Stimulated activated naive CD4-positive, alpha-beta T cell treated with Interleukin-2 at 50 U/mL for 16 hours (primary cell): ENCODE data around the gene PDE6C.

Experiments
- DNase-seq: peaks from one replicate; lab custom pipeline; 2025; lab: John Stamatoyannopoulos, UW

PDE6C gene

GRCh38 chr10:93612311-93612710 lies at the start of gene PDE6C:
PDE6C (plus strand) TSS chr10:93612537; CDS start chr10:93612726, 189 bp downstream.
- no peak for DNase-seq

- no peak for DNase-seq
Observed at GRCh38 chr10:93565446-93565845, 46.9 kb upstream of the PDE6C start.

DNA sequence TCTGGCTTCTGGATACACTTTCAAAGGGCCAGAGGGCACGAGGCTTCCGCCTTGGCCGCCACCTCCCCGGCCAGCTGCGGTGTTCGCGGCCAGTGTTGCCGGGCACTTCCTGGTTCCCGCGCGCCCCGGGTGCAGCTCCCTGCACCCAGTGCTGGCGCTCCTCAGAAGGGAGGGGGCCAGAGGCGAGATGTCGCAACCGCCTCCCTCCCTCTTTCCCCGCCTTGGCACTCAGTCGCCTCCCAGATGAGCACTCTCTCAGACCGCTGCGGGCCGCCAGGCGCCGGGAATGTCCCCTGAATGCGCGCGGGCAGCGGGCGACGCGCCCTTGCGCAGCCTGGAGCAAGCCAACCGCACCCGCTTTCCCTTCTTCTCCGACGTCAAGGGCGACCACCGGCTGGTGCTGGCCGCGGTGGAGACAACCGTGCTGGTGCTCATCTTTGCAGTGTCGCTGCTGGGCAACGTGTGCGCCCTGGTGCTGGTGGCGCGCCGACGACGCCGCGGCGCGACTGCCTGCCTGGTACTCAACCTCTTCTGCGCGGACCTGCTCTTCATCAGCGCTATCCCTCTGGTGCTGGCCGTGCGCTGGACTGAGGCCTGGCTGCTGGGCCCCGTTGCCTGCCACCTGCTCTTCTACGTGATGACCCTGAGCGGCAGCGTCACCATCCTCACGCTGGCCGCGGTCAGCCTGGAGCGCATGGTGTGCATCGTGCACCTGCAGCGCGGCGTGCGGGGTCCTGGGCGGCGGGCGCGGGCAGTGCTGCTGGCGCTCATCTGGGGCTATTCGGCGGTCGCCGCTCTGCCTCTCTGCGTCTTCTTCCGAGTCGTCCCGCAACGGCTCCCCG lies 45.7 kb upstream of the PDE6C start, which contains the start of gene FFAR4:
Gene FFAR4, plus strand, starts transcription at position 231 of the 842 bp plus-strand sequence. Its CDS starts 56 bp downstream, at position 287.
- DNase-seq: no peak

DNA sequence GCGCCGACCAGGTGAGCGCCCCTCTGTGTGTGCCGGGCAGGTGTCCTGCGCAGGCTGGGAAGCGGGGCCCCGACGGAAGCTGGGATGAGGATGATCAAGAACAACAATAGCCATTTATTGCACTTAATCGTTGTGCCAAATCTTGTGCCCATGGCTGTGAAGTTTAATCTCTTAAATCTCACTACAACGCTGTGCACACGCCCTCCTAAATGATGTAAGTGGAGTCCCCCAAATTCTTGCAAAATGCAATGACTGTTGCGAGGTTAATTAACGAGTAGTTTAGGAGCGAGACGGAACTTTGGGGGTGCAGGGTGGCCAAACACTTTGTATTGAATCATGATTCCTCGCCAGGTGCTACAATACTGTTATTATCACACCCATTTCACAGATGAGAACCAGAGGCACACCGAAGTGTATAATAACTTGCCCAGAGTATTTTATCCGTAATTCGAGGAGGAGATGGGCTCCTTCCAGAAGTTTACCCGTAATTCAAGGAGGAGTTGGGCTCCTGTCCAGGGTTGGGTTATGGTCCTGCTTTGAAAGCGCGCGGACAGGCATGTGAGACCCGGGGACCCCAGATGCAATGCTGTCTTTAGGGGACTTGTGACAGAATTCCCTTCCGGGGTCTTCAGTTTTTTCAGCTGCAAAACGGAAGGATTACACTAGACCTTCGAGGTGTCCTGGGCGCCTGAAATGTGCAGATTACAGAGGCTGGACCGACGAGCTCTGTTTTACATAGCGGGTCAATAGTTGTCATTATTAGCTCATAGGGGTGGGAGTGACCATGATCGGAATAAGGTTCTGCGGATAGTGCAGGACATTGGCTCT lies 44.8 kb upstream of the PDE6C start:
- DNase-seq: no peak

DNA sequence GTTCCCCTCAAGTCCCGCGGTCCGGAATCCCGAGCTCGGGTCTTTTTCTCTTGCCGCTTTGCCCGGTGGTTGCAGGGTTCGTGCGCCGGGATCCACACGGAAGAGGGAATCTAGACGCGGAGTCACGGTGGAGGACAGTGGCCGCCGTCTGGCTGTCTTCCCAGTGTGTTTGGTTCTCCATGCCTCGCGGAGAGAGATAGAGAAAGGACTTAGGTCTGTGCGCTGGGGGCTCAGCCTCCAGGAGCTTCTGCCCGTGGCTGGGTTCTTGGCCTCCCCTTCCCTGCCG lies 44.3 kb upstream of the PDE6C start:
- no peak for DNase-seq

DNA sequence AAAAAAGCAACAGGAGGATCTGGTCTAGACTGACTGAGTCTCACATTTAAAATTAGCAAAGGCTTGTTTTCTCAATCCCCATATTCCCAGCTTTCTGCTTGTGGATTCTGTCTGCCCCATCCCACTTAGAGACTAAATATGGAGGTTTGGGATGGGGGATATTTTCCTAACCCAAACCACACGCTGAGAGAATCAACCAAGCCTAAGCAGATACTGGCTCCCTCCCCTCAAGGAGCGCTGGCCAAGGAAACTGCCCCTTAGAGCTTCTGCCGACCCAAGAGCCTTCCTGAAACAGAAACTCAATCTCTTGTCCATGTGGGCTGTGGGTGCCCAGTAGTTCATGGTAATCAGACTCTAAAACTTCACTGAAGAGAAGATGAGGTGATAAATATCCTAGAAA lies 42.0 kb upstream of the PDE6C start:
- no peak for DNase-seq

DNA sequence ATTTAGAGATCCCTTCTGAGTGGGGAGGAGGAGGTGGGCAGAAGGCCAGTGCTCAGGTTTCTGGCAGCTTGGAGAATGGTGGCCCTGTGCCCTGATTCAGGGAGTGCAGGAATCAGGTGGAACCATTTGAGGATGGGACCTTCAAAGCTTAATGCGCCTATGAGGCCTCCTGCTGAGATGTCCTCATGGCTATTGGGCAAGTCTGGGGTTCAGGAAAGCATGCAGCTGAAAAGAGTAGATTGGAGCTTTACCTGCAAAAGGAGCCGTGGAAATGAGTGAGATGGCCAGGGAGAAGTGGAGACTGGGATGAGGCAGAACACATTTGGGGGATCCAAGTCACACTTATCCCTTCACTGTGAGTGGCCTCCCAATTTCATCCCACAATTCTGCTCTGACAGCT lies 39.7 kb upstream of the PDE6C start:
- no peak for DNase-seq

DNA sequence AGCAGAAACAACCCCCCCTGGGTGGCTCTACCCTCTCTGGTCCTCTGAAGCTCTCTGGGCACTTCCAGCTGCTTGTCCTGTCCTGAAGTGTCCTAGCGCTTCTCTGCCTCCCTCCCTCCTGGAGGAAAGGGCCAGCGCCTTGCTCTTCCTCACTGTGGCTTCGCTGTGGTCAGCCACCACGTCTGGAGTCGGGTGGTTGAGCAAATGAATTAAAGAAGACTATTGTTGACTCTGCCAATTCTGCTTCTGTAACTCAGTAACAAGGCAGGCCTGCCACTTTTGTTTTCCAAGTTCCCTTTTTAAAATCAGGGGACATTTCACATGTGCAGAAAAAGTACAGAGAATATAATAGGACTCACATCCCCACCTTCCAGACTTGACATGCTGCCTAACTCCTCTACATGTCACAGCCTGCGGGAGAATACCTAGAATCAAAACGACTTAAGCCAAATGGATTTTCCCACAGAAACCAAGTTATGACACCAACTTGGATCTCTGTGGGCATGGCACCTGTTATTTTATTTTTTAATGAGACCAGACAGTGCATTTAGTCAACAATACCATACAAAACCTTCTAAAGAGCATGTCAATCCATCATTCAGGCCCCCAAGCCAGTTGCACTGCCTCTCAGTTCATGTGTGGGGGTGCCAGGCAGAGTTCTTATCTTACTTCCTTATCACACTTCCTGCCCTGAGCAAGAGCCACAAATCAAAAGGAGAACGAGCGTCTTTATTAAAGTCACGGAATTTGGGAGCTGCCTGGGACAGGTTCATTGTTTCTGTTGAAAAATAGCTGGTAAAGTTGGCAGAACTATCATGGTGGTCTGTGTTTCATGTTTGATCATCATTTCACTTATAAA lies 39.1 kb upstream of the PDE6C start:
- DNase-seq: no peak

GRCh38 chr10:93573924-93574323 lies 38.4 kb upstream of the PDE6C start:
- DNase-seq: no peak

DNA sequence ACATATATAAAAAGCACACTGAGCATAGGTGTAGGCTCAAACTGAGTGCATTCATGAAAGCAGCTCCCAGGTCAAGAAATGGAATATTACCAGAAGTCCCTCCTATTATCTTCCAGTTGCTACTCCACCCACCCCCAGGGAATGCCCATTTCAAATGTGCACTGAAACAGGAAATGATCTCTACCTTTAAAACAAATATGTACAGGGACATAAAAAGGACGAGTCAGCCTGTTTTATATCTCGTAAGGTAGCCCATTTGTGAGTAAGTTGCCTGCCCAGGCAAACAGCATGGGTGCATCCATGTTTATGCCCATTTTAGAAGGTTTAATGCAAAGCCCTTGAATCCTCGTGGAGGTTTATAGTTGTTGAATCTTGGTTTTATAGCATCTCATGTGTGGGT lies 35.4 kb upstream of the PDE6C start:
- DNase-seq: no peak

- DNase-seq: no peak
Observed at GRCh38 chr10:93577565-93577964, 34.8 kb upstream of the PDE6C start.

DNA sequence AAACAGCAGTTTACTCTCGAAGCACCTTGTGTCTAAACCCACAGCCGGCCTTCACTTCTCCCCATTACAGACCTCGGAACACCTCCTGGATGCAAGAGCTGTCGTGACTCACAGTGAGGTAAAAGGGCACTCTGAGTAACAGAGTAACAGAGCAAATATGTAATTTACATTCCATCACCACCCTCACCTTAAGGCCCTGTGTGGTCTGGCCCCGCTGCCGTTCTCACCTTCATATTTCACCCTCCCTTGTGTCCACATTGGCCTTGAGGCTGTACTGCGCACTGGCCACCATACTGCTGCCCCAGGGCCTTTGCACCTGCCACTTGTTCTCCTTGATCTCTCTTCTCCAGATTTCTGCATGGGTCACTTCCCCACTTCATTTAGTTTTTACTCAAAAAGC lies 33.2 kb upstream of the PDE6C start:
- DNase-seq: no peak

DNA sequence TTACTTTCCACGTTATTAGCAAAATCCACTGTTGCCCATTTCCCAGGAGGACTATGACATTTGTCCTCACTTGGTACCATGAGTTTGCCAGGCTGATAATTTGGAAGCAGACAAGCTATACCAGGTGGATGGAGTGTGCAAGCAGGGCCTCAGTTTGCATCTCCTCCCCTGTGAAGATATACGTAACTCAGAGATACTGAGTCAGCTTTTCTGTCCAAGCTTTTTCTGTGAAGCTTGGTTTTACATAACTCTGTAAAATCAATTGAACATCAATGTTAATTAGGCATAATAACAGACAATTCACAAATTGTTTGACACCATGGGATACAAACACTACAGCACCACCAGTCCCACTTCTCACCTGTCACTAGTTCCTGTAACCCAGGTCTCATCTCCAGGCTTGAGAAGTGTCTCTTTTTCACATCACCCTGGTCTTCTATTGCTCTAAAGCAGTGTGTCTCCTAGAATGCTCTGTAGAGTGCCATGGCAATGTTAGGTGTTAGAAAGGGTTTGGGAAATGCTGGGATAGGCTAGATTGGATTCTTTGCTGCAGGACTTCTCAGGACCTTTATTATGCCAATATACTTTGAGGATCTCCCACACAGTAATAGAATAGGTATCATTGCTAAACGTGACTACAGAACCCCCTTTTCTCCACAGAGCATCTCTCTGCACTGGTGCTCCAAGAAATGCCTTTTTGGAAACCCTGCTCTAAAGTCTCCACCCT lies 32.2 kb upstream of the PDE6C start:
- DNase-seq: no peak

- no peak for DNase-seq
Observed at GRCh38 chr10:93580828-93581227, 31.5 kb upstream of the PDE6C start.

- DNase-seq: no peak
Observed at GRCh38 chr10:93584445-93584844, 27.9 kb upstream of the PDE6C start.

DNA sequence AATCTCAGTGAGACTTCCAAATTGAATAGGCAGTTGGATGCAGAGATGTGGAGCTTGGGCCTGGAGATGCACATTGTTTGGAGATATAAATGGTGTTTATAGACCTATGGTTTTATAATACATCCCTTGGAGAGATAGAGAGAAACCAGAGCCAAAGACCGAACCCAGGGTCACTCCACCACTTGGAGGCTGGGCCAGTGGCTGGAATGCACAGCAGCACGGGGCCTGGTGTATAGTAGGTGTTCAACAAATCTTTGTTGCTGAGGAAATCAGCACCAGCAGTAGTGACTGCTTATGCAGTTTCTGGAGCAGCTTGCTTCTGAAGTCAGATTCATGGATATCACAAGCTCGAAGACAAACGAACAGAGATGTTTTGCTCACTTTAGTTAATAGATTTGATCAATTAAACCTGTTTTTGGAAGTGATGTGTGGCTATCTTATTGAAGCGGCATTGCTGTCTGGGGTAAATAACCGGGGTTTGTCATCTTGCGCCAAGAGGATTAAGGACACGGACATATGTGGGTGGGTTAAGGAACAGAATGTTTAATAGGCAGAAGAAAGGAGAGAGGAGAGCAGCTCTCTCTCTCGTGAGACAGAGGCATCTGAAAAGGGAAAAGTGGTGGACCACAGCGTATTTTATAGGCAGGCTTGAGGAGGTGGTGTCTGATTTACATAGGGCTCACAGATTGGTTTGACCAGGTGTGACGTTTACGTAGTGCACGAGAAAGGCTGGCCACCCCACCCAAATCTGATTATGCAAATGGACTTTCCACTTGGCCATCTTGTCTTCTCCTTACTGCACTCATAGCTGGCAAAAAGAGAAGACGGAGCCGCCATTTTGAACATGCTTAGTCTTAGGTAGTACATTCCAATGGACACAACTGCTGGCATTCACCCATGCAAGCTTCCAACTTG lies 22.4 kb upstream of the PDE6C start:
- DNase-seq: no peak

DNA sequence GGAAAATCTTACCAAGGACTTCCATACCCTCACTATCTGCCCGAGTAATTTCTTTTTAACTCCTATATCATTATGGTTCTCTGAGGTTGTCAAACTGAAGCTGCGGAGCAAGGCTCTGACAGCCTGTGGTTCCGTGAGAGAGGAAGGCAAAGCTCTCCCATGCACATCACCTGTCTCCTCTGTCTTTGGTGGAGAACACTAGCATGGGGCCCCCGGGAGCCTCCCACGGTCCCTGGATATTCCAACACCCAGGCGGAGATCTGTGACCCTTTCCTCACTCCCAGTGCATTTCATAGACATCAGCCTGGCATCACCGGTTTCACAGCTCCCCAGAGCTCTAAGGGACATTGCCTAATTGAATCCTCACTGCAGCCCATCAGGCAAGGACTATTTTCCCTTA lies 21.7 kb upstream of the PDE6C start:
- DNase-seq: no peak

GRCh38 chr10:93591065-93591808 lies 21.1 kb upstream of the PDE6C start:
- DNase-seq: no peak

- DNase-seq: no peak
Observed at GRCh38 chr10:93593254-93593653, 19.1 kb upstream of the PDE6C start.

DNA sequence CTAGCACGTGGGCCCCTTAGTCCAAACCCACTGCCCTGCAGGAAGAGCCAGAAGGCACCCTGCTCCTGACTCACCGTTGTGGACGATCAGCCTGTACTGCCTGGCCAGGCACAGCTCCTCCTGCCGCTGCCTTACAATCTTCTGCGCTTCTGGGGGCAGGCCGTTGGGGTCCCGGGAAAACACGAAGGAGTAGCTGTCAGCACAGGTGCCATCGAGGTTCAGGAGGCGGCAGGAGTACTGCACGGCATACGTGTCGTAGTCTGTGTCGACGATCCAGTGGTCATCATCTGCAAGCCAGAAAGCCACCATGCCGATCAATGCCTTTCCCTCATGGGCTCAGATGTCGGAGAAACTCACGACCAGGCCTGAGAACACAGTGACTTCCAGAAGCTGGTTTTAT lies 18.6 kb upstream of the PDE6C start:
- no peak for DNase-seq
